Esophagus muscularis mucosa (tissue), 4 donors: Measurements from ENCODE around the gene PSTPIP2.

ENCODE experiments used
- CTCF ChIP-seq, 3 experiments: fragments of 200-600 bp in 2 of 3; fragments of 450-650 bp in 1 of 3; sonication (generic) in 2 of 3; IDR thresholded peaks; one replicate each; pipeline ENCODE4 v1.5.1; 2017 to 2019; ENCODE audit warnings: antibody characterized with exemption in 3 of 3, mild to moderate bottlenecking in 2 of 3, moderate library complexity in 1 of 3
- EP300 ChIP-seq: sonication (generic); formaldehyde crosslinking; IDR thresholded peaks from one replicate; pipeline ENCODE4 v1.6.1; 2017; ENCODE audit warnings: antibody characterized with exemption
- POLR2A ChIP-seq: fragments of 450-650 bp; IDR thresholded peaks from one replicate; pipeline ENCODE4 v1.6.1; 2017; ENCODE audit warnings: antibody characterized with exemption, moderate library complexity, mild to moderate bottlenecking, low read depth
- POLR2AphosphoS5 ChIP-seq, 2 donors: sonication (generic); formaldehyde crosslinking; IDR thresholded peaks; one replicate each; pipeline ENCODE4 v1.6.1; 2017; ENCODE audit warnings: antibody characterized with exemption in 2 of 2

DNA sequence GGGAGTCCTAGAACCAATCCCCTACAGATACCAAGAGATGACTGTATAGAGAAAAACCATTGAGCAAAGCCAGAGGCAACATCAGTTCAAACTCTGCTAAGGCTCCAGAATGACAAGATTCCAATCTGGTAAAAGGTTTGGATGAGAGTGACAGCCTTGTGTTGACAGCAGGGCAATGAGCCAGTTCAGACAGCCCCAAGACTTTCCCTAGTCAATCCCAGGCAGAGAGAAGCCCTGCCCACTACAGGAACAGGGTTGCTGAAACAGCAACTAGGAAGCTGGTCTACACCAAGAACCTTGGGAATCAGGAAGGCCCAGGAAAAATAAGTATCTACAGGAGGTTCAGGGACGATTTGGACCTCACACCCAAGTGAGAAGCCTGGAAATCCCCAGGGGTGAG, 3.3 kb downstream of the PSTPIP2 start:
- TF ChIP-seq CTCF (IDR thresholded peaks at IDR 0.05) = no peak
- TF ChIP-seq EP300 = no peak
- no peak for TF ChIP-seq POLR2A
- no peak for TF ChIP-seq POLR2AphosphoS5 (IDR thresholded peaks at IDR 0.05)
